CD1c-positive myeloid dendritic cell (primary cell): ENCODE data around the gene DOCK2.
"Not testable (repeated sequence)": the region's sequence is repeated elsewhere in the genome, so short reads cannot be mapped to it uniquely, and the experiment has no call there.

Experiments
- DNase-seq: peaks from one replicate; pipeline ENCODE4 v3.0.0-alpha.2; 2016; ENCODE audit errors: extremely low spot score

The DOCK2 gene

GRCh38 chr5:169637549-169638121 is 560 bp downstream of the DOCK2 start:
- DNase-seq: peak; percentile 62

DNA sequence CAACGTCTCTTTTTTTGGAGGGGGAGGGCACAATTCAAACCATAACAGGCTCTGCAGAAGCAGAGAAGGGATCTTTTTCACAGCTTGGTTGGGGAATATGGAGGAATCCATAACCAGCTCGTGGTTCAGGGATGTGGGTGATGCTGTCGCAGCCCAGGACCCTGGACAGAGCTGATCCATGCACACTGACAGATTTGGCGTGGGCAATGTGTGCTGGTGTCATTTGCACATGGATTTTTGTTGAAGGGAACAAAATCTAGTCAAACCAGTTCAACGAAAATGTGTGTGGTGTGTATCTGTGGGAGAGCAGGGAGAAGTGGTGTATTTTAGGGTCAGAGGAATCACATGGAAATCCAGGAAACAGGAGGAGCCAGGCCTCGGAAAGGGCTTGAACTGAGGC is 4.2 kb downstream of the DOCK2 start:
- DNase-seq: no peak

DNA sequence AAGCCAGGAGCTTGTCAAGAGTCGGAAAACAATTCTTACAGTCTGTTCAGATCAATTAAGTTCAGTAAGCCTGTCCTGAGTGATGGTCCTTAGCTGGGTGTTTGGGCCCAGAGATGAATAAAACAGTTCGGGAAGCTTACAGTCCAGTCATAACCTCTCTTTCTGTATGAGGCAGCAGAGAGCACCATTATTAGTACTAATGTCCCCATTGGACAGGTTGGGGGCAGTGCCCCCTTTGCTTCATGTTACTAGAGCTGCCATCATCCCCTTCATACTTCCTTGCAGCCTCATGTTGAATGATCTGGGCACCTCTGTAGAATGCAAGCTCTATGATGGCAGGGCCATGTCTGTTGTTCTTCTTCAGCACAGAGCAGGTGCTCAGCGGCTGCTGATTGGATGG is 9.8 kb downstream of the DOCK2 start:
- DNase-seq: no peak

GRCh38 chr5:169647566-169647965 is 10.5 kb downstream of the DOCK2 start:
- DNase-seq: peak; percentile 57

DNA sequence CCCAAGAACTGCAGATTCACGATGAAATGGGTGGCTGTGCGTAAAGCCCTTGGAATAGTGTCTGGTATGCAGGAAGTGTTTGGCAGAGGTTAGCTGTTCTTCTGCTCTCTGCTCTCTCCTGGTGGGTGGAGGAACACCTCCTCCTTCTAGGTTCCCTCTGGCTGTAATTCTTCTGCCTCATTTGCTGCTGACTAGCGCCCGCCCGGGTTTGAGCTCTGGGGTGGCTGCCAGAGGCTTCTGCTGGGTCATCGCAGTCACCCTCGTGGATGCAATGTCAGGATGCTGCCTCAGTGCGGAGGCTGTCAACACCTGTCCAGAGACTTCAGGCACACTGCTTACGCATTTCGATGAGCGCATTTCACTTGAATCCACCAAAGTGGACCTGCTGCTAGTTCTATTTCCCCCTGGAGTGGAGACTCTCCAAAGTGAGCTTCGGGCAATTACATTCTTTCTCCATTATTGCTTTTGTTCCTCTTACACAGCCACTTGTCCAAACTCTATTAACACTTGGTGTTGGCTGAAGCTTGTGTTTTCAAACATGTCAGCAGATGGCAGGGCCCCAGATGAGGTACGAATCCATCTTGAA is 11.7 kb downstream of the DOCK2 start:
- DNase-seq: peak; percentile 50

DNA sequence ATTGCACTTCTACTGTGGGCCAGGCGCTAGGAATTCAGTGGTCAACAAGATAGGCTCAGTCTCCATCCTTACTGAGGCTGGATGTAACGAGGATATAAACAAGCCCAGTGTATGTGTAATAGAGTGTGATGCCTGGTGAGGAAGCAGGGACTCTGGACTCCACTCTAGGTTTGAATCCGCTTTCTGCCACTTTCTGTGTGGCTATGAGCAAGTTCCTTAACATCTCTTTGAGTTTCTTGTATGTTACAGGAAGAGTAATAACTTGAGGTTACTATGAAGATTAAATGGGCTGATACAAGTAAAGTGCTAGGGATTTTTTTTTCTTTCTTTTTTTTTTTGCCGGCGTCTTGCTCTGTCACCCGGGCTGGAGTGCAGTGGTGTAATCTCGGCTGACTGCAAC is 12.4 kb downstream of the DOCK2 start:
- peak; percentile 62 for DNase-seq

GRCh38 chr5:169650701-169651331 is 13.7 kb downstream of the DOCK2 start:
- DNase-seq: peak; percentile 53

GRCh38 chr5:169651526-169651925 is 14.5 kb downstream of the DOCK2 start:
- DNase-seq: no peak

- no peak for DNase-seq
Observed at GRCh38 chr5:169652057-169652456, 15.0 kb downstream of the DOCK2 start.

- peak; percentile 60 for DNase-seq
Observed at GRCh38 chr5:169653091-169653490, 16.0 kb downstream of the DOCK2 start.

- no peak for DNase-seq
Observed at GRCh38 chr5:169655353-169655752, 18.3 kb downstream of the DOCK2 start.

DNA sequence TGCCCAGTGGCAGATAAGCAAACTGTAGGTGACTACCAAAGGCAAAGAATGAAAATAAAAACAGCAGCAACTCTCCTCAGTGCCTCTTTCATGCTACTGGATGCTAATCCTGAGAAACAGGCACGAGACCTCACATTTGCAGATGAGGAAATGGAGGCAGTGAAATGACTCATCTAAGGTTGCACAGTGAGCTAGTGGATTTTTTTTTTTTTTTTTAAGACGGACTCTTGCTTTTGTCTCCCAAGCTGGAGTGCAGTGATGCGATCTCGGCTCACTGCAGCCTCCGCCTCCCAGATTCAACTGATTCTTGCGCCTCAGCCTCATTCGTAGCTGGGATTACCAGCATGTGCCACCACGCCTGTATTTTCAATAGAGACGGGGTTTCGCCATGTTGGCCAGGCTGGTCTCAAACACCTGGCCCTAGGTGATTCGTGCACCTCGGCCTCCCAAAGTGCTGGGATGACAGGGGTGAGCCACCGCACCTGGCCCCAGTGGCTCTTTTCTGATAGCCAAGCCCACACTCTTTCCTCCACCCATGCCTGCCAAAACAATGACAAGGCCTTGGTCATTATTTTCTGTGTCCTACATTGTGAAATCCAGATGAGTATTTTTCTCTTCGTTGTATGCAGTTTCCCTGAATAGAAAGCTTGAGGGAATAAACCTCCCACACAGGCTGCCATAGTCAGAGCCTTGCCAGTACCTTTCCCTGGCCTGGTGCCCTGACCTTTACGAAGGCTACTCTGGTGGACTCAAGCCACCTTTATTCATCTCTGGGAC is 19.2 kb downstream of the DOCK2 start:
- peak; percentile 80 for DNase-seq

GRCh38 chr5:169657127-169657526 is 20.1 kb downstream of the DOCK2 start:
- no peak for DNase-seq

DNA sequence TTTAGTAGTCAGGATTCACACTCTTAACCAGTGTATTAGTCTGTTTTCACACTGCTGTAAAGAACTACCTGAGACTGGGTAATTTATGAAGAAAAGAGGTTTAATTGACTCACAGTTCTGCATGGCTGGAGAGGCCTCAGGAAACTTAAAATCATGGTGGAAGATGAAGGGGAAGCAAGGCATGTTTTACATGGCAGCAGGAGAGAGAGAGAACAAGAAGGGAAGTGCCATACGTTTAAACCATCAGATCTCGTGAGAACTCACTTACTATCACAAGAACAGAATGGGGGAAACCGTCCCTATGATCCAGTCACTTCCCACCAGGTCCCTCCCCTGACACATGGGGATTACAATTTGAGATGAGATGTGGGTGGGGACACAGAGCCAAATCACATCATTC is 25.4 kb downstream of the DOCK2 start:
- DNase-seq: not testable (repeated sequence)

DNA sequence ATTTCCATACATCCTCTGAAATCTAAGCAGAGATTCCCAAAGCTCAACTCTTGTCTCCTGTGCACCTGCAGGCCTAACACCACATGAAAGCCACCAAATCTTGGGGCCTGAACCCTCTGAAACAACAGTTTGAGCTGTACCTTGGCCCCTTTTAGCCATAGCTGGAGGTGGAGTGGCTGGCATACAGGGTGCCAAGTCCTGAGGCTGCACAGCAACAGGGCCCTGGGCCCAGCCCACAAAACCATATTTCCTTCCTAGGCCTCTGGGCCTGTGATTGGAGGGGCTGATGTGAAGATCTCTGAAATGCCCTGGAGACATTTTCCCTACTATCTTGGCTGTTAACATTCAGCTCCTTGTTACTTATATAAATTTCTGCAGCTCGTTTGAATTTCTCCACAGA is 26.5 kb downstream of the DOCK2 start:
- DNase-seq: no peak

GRCh38 chr5:169666365-169666764 is 29.3 kb downstream of the DOCK2 start:
- DNase-seq: no peak

- no peak for DNase-seq
Observed at GRCh38 chr5:169667896-169668674, 31.0 kb downstream of the DOCK2 start.

- DNase-seq: no peak
Observed at GRCh38 chr5:169668732-169669131, 31.7 kb downstream of the DOCK2 start.

DNA sequence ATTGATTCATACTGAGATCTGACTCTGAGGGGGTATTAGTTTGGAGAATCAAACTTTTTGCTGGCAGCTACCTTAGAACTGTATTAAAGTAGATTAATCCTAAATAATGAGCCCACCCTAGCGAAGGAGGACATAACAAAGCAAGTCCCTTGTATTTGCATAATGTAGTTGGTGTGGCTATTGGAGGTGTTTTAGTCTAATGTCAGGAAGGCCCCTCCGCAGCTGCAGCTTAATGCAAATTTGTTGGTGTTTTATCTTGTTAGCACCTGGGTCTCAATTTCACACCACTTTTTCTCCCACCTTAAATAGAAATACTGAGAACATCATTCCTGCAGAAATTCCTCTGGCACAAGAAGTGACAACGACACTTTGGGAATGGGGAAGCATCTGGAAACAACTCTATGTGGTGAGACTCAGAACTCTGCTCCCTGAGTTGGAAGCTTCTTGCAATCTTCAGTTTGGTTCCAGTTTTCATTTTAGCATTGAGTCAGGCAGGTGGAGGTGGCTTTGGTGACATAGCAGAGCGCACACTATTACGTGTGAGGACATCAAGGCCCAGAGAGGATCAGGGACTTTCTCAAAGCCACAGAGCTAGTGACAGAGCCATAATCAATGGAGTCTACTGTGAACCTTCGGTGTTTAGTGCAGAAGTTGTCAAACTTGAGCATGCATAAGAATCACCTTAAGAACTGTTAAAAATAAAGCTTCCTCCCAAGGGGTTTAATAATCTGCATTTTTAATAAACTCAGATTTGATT is 33.9 kb downstream of the DOCK2 start:
- DNase-seq: no peak

- DNase-seq: no peak
Observed at GRCh38 chr5:169682026-169682425, 45.0 kb downstream of the DOCK2 start.

GRCh38 chr5:169686137-169686536 is 49.1 kb downstream of the DOCK2 start:
- DNase-seq: no peak
